GM12865 (cell line): ENCODE measurements around the gene SUN2.

Experiments used
- DNase-seq: peaks from one replicate; pipeline ENCODE4 v3.0.0; 2010; ENCODE audit warnings: low read depth
- H3K4me3 ChIP-seq: 2 replicates; pipeline ENCODE4 v1.5.1; 2011; ENCODE audit warnings: mild to moderate bottlenecking, low read depth, low read length, control low read depth
- CTCF ChIP-seq: IDR thresholded peaks from 2 replicates; pipeline ENCODE4 v1.5.1; 2011; ENCODE audit warnings: low read length, control low read depth, low read depth, inconsistent platforms; ENCODE audit not compliant: insufficient read depth; ENCODE audit errors: missing control alignments

The SUN2 gene

GRCh38 chr22:38740754-38741153 lies 15.0 kb downstream of the SUN2 start:
- no peak for TF ChIP-seq CTCF
- H3K4me3 ChIP-seq, result no peak overlapping the region
- DNase-seq, result no peak

- H3K4me3 ChIP-seq, result no peak overlapping the region
- DNase-seq, result no peak
- TF ChIP-seq CTCF, result no peak
These were observed 15.6 kb downstream of the SUN2 start for GRCh38 chr22:38740116-38740723.

- no peak for TF ChIP-seq CTCF
- DNase-seq, result no peak
- no peak overlapping the region for H3K4me3 ChIP-seq
These were observed 16.3 kb downstream of the SUN2 start for GRCh38 chr22:38739300-38740055.

- no peak for DNase-seq
- no peak for TF ChIP-seq CTCF
- H3K4me3 ChIP-seq, result no peak overlapping the region
These were observed 17.2 kb downstream of the SUN2 start for GRCh38 chr22:38738475-38739070.

GRCh38 chr22:38737302-38738060 lies 18.3 kb downstream of the SUN2 start:
- H3K4me3 ChIP-seq, result no peak overlapping the region
- no peak for DNase-seq
- TF ChIP-seq CTCF, result no peak

GRCh38 chr22:38736257-38736570 lies 19.6 kb downstream of the SUN2 start:
- TF ChIP-seq CTCF, result no peak

More at GRCh38 chr22:38736257-38736570, 19.6 kb downstream of the SUN2 start:
- DNase-seq, result no peak
- H3K4me3 ChIP-seq, result no peak overlapping the region
